NCI-H345 treated with DMSO at 0.1 percent for 48 hours (cell line): ENCODE measurements around the gene CDH23.
"Not testable (repeated sequence)": the region's sequence is repeated elsewhere in the genome, so short reads cannot be mapped to it uniquely, and the experiment has no call there.

Experiments
- DNase-seq: peaks from one replicate; lab custom pipeline; 2025; ENCODE audit not compliant: unreplicated experiment; lab: John Stamatoyannopoulos, UW

Gene CDH23

DNA sequence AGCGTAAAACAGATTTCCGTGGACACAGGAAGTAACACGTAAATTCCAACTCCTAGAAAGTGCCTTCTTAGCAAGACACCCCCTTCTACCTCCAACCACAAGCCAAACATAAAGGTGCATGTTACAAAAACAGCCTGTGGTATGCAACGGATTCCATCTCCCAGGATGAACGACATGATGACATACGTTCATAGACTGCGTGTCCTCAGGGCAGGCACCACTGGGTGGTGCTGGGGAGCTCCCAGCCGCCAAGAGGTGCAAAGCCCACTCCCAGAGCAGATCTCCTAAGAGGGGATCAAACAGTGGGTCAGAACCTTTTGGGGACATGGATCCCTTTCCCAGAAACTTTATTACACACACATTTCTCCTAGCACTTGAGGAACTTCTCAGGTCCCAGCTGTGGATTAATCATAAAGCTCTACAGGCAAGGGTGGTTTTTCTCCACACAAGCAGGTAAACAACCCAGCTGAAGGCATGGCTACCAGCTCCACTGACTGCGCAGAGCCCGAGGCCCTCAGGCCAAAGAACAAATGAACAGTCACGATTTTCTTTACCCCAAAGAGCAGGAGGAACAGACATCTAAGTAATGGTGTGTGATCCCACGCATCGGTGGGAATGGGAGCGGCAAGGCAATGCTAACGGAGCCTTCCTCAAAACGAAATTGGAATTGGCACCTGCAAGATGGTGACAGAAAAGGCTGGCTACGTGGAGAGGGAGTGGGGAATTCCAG lies 440.5 kb downstream of the CDH23 start:
- no peak for DNase-seq

- no peak for DNase-seq
Observed at GRCh38 chr10:71838264-71839211, 441.8 kb downstream of the CDH23 start.

DNA sequence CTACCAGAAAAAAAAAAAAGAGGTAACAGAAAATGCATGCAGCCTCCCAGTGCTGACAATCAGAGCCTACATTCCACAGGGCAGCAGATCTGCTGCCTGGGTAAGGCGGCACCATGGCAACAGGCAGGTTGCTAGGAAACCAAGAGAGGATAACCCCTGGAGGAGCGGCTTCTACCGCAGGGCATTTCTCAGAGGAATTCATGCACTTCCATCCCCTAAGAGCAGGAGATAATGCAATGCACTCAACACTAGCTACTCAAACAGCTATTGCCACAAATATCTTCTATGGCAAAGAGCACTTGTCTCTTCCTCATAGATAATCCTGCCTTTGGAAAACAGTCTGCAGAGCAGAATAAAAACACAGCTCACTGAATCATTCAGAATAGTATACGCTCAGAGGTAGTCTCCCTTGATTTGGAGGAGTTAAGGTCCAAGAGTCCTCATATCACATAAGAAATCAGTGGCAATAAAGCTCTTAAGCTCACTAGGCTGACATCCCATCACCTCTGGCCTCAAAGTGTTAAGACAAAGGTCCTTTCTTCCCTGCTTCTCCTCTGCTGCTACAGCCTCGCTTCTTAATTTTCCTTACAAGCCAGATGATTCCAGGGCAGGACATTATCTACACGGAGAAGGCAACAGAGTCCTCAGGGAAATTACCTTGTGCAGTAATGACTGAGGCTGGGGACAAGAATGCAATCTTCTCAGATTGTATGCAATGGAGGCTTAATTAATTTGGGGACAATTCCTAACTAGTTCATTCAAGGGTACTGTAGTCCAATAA lies 443.6 kb downstream of the CDH23 start:
- peak; percentile 71 for DNase-seq

DNA sequence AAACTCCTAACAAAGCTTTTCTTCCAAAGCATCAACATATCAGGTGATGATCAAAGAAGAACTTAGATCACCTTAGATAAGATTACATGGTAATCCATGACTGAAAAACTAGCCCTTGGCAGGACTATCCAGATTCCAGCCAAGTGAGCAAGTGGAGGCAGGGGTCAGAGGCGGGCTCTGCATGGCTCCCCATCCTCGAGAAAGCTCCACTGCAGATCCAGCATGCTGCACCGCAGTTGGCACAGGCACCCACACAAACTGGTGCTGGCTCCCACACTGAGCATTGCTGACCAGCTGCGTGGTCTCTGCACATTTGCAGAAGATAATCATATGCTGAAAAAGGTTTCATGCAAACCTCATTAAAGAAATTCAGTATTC lies 444.2 kb downstream of the CDH23 start:
- no peak for DNase-seq

GRCh38 chr10:71842422-71842821 lies 445.7 kb downstream of the CDH23 start:
- DNase-seq, result no peak

DNA sequence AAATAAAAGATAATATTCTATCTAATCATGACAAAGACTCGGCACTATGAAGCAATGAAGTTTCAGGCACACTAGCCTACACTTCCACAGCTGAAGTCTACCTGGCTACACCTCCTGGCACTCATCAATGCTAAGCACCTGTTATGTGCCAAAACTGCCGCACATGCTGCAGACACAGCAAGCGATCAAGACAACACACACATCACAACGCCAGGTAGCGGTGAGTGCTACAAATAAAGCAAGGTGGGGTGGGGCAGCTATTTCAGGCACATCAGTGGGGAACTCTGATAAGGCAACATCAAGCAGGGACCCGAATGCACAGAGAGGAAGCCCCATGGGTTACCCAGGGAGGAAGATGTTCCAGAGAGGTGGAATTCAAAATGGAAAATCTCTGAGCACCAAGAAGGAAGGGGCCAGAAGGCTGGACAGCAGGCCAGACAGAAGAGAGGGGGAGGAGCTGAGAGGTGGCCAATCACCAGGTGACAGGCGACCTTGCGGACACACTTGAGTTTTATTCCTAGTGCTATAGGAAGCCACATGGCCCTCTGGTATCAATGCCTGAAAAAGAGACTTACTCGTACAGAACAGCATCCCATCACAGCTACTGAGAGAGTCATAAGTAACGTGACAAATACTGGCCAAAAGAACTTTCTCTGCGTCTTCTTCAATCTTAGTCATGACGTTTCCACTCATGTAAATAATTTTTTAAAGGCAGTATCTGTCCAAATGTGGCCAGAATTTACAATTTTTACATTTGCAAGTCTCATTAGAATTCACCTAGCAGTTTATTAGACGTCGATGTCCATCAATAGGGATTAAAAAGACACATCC lies 446.4 kb downstream of the CDH23 start:
- no peak for DNase-seq

- no peak for DNase-seq
Observed at GRCh38 chr10:71844084-71844483, 447.4 kb downstream of the CDH23 start.

- DNase-seq, result no peak
Observed at GRCh38 chr10:71844695-71845094, 448.0 kb downstream of the CDH23 start.

DNA sequence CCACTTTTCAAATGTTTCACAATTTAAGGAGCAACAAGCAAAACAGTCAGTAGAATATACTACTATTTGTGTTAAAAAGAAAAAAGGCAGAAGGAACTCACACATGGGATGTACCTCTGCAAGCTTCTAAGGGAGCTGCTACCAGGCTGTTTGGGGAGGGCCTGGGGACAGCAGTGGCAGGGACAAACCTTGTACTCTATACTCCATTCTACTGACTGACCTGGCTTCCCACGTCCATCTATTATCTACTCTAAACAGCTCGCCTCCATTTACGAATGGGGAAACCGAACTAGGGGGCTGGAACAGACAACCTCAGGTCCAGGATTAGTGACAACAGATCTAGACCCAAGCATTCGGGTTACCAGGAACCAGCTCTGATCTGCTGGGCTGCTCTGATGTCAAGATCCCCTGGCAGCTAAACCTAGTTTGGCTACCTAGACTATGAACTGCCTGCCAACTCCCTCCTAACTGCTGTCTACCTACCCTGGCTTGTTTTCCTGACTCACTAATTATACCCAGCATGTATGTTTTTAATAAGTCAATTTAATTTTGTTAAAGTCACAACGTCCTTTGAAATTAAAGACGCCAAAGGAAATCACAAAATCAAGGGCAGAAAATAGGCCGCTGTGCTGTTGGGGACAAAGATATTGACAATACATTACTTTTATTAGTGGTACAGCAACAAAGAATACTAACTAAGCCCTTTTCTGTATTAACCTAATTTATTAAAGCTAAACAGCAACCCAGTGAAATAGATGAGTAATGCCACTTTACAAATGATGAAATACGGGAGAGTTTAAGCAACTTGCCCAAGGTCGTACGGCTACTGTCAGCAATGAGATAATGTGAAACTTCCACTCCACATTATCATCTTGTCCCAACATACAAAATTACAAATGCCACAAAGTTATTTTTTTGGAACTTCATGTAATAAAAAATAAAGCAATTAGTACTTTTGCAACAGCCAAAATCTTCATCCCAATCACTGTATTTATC lies 449.0 kb downstream of the CDH23 start:
- no peak for DNase-seq

DNA sequence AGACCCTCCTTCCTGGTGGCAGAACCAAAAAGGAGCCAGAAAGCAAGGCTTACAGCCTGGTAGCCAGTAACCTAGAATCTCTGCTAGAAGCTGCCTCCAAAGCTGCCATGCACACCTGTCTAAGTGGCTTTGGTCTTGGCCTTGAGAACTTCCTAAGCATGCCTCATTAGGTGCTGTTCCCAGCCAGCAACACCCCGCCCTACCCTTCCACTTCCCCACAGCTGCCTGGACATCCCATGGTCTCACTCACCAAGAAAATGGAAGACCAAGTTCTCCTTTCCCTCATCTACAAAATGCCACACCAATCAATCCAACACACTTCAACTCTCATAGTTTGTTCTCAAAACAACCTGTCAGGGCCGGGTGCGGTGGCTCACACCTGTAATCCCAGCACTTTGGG lies 450.1 kb downstream of the CDH23 start:
- DNase-seq, result no peak

- DNase-seq, result no peak
Observed at GRCh38 chr10:71847418-71847817, 450.7 kb downstream of the CDH23 start.

- DNase-seq, result no peak
Observed at GRCh38 chr10:71848325-71849275, 451.9 kb downstream of the CDH23 start.

GRCh38 chr10:71849461-71849908 lies 452.8 kb downstream of the CDH23 start:
- DNase-seq, result no peak

DNA sequence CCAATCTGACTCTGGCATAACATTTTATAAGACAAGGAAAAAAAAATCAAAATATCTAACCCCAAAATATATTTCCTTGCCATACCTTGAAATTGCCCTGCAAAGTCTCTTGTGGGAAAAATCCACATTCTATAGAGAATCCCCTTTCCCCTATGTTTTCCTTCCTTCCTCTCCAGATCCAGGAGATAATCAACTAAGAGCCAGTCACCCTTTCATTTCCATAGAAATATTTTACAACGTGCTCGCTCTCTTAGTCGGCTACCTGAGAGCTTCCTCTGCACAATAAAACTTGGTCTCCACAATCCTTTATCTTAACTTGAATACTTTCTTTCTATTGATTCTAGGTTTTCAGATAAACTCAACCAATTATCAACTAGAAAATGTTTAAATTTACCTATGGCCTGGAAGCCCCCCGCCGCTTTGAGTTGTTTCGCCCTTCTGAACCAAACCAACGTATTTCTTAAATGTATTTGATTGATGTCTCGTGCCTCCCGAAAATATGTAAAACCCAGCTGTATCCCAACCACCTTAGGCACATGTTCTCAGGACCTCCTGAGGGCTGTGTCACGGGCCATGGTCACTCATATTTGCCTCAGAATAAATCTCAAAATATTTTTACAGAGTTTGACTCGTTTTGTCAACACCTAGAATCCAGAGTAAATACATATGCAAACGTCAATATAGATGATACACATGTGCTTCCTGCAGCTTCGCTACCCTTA lies 453.5 kb downstream of the CDH23 start:
- DNase-seq, result no peak

DNA sequence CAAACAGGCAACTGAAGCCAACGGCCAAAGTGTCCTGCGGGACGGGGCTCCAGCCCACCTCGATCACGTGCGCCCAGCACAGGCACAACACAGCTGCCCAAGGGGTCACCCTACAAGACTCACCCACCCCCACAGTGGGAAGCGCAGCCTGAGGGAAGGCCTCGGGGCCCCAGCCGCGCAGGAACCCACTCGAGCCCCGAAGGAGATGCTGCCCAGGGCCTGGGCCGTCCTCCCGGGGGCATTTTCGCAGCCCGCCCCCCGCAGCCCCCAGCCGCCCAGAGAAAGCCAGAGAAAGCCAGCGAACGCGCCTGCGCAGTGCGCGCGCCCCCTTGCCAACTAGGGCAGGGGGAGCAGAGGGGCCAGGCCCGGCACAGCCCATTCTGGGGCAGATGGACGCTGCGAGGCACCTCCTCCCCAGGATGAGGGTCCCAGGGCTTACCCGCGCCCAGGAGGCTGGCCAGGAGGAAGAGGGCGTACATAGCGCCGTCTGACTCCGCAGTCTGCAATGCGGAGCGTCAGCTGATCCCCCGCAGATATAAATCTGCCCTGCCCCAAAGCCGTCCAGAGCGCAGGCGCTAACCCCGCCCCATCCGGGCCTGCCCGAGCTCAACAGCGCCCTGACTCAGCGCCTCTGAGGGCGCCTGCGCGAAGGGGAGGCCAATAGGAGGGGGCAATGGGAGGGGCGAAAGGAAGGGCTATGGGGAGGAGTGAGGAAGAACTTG lies 454.2 kb downstream of the CDH23 start, which contains the start of gene PSAP:
Gene PSAP (minus strand): TSS at position 509 of the 722 bp plus-strand sequence. CDS start 30 bp downstream, at position 479.
- peak; percentile 72 for DNase-seq

DNA sequence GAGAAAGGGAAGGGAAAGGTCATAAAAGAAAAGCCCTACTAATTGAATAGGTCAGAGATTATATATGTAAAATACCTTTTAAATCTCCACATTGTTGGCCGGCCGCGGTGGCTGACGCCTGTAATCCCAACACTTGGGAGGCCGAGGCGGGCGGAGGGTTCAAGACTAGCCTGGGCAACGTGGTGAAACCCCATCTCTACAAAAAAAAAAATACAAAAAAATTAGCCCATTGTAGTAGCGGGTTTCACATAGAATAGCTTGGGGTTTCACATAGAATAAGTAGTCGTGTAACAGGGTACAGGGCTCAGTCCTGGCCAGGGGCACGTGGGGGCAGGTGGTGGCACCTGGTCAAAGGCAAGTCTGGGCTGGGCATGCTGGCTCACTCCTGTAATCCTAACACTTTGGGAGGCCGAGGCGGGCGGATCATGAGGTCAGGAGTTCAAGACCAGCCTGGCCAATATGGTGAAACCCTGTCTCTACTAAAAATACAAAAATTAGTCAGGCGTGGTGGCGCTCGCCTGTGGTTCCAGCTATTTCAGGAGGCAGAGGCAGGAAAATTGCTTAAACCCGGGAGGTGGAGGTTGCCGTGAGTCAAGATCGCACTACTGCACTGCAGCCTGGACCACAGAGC lies 454.9 kb downstream of the CDH23 start:
- DNase-seq, result not testable (repeated sequence)
